ENCODE data around the gene SMOC2.

DNA sequence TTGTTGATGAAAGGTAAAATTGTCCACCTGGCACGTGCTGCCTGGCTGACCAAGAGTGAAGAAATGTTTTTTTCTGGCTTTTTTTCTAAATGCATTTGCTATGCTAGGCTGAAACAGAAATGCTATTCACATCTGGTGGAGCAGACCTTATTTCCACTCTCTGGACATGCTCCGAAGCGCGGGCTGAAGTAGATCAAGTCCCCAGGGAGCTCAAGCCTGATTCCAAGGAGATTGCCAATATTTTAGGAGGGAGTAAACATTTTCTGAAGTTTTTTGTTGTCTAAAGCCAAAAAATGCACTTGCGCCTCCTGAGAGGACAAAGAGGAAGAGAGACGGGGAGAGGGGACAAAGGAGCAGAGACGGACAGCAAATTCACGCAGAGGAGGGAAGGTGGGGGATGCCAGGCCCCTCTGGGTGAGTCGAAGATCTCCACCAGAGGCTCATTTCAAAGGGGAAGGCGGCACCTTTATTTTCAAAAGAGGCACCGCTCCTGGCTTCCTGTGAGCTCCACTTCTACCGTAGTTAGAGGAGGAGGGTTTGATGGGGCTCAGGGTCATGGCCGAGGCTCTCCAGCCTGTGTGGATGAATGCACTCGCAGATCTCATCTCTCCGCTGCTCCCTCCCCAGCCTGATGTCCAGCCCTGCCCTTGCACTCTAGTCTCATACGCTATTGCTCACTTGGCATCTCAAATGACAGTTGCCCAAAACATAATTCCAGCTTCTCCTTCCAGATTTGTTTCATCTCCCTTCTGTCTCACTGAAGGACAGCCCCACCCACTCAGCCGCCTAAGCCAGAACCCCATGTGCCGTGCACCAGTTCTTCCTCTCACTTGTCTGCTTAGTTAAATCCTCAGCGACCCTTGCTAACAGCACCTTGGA is 23.1 kb upstream of the SMOC2 start:
- TF ChIP-seq, protein P1, sequence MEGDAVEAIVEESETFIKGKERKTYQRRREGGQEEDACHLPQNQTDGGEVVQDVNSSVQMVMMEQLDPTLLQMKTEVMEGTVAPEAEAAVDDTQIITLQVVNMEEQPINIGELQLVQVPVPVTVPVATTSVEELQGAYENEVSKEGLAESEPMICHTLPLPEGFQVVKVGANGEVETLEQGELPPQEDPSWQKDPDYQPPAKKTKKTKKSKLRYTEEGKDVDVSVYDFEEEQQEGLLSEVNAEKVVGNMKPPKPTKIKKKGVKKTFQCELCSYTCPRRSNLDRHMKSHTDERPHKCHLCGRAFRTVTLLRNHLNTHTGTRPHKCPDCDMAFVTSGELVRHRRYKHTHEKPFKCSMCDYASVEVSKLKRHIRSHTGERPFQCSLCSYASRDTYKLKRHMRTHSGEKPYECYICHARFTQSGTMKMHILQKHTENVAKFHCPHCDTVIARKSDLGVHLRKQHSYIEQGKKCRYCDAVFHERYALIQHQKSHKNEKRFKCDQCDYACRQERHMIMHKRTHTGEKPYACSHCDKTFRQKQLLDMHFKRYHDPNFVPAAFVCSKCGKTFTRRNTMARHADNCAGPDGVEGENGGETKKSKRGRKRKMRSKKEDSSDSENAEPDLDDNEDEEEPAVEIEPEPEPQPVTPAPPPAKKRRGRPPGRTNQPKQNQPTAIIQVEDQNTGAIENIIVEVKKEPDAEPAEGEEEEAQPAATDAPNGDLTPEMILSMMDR (IDR thresholded peaks at IDR 0.05), result no peak
- no peak for TF ChIP-seq POLR2A (IDR thresholded peaks at IDR 0.05)
- no peak for TF ChIP-seq POLR2AphosphoS5 (IDR thresholded peaks at IDR 0.05)

Measured in breast epithelium (tissue), 3 donors.